GM23248 (cell line): Measurements from ENCODE around the gene ARHGAP24. TPM values are rescaled to one million over a fixed set of nuclear protein-coding genes. Genes with fewer than 3 reads are reported as not detected.

Experiments
- DNase-seq: peaks from one replicate; pipeline ENCODE4 v3.0.0-alpha.2; 2015
- H2AFZ ChIP-seq: fragments of 200-600 bp; sonication (generic); 2 replicates; pipeline ENCODE4 v1.6.1; 2016; ENCODE audit warnings: antibody characterized with exemption
- H3F3A ChIP-seq: fragments of 200-600 bp; sonication (generic); 2 replicates; pipeline ENCODE4 v1.6.1; 2016; ENCODE audit warnings: mild to moderate bottlenecking, antibody characterized with exemption, mixed run types; ENCODE audit not compliant: insufficient read depth
- H3K27ac ChIP-seq: fragments of 200-600 bp; sonication (generic); 2 replicates; pipeline ENCODE4 v1.5.1; 2016; ENCODE audit warnings: mild to moderate bottlenecking
- H3K27me3 ChIP-seq: fragments of 200-600 bp; sonication (generic); replicated peaks from 2 replicates; pipeline ENCODE4 v1.6.1; 2016; ENCODE audit warnings: mild to moderate bottlenecking; ENCODE audit not compliant: insufficient read depth
- H3K36me3 ChIP-seq: fragments of 200-600 bp; sonication (generic); 2 replicates; pipeline ENCODE4 v1.6.1; 2016; ENCODE audit warnings: low read depth, mild to moderate bottlenecking
- H3K4me1 ChIP-seq: fragments of 200-600 bp; sonication (generic); 2 replicates; pipeline ENCODE4 v1.6.1; 2016; ENCODE audit warnings: mild to moderate bottlenecking; ENCODE audit not compliant: insufficient read depth
- H3K4me2 ChIP-seq: fragments of 200-600 bp; sonication (generic); one replicate; pipeline ENCODE4 v1.6.1; 2016; ENCODE audit warnings: mild to moderate bottlenecking; ENCODE audit not compliant: unreplicated experiment
- H3K4me3 ChIP-seq: fragments of 200-600 bp; sonication (generic); 2 replicates; pipeline ENCODE4 v1.5.1; 2016; ENCODE audit warnings: mild to moderate bottlenecking
- H3K79me2 ChIP-seq: fragments of 200-600 bp; sonication (generic); 2 replicates; pipeline ENCODE4 v1.6.1; 2016; ENCODE audit warnings: mild to moderate bottlenecking; ENCODE audit not compliant: insufficient read depth
- H3K9ac ChIP-seq: fragments of 200-600 bp; sonication (generic); 2 replicates; pipeline ENCODE4 v1.6.1; 2016; ENCODE audit warnings: mild to moderate bottlenecking
- H3K9me2 ChIP-seq: fragments of 200-600 bp; sonication (generic); 2 replicates; pipeline ENCODE4 v1.6.1; 2016; ENCODE audit warnings: mixed run types, mild to moderate bottlenecking, moderate library complexity; ENCODE audit not compliant: insufficient read depth
- H3K9me3 ChIP-seq: fragments of 200-600 bp; sonication (generic); one replicate; pipeline ENCODE4 v1.6.1; 2017; ENCODE audit warnings: low read depth
- H4K20me1 ChIP-seq: fragments of 200-600 bp; sonication (generic); 2 replicates; pipeline ENCODE4 v1.6.0; 2016; ENCODE audit not compliant: insufficient read depth
- EZH2 ChIP-seq: fragments of 200-600 bp; sonication (generic); IDR thresholded peaks from 2 replicates; pipeline ENCODE4 v1.6.1; 2018; ENCODE audit warnings: antibody characterized with exemption, mild to moderate bottlenecking; ENCODE audit not compliant: insufficient read depth, poor library complexity, severe bottlenecking
- EZH2phosphoT487 ChIP-seq: fragments of 200-600 bp; sonication (generic); IDR thresholded peaks from 2 replicates; pipeline ENCODE4 v1.6.1; 2018; ENCODE audit warnings: antibody characterized with exemption, moderate library complexity, mild to moderate bottlenecking, low read depth; ENCODE audit not compliant: insufficient read depth
- WGBS, 2 experiments: methylation state at CpG; one replicate each; pipeline ENCODE4 v1.1.6; 2015 to 2017; ENCODE audit warnings: low lambda C conversion rate in 2 of 2, low coverage in 1 of 2; ENCODE audit errors: missing lambda C conversion rate in 2 of 2; 5-methylcytosine and 5-hydroxymethylcytosine counted together
- in situ Hi-C: fragments of 300-500 bp; cut with MboI; formaldehyde crosslinking; loops from 2 replicates; pipeline ENCODE4 v1.15.0; 2020
- polyA plus RNA-seq: library from polyadenylated mRNA; unstranded; fragments of >200 nt; fragmentation: Nextera tagmentation; extraction: Ambion mirVana; gene quantifications from 2 replicates; pipeline ENCODE4 v1.2.1, GENCODE V29; 2016
- total RNA-seq: library from RNA; depleted of rRNA; stranded (reverse); fragments of >200 nt; shearing (Covaris generic); gene quantifications from 2 replicates; pipeline ENCODE4 v1.2.3, GENCODE V29; 2014; rRNA removed

ARHGAP24 gene
- total RNA-seq (26.3 and 31.6 TPM in 2 replicates), polyA plus RNA-seq (21.9 and 24.1 TPM in 2 replicates)

GRCh38 chr4:85474818-85475630 is at the start of gene ARHGAP24:
Gene ARHGAP24 (plus strand): TSS chr4:85475150.
- peak within 1 kb of the TSS; percentile 84 for H3K9ac ChIP-seq
- H3F3A ChIP-seq = peaks cover 23% of the 10 kb centered on the region
- in situ Hi-C loops = loop anchor here (25.0 kb wide), 2 partner anchors 87 to 262 kb away; no protein-coding TSS in a partner anchor
- DNase-seq = peak; percentile 96
- H2AFZ ChIP-seq = peak within 1 kb of the TSS; percentile 78
- H3K9me3 ChIP-seq = no peaks in the 10 kb centered on the region
- H3K79me2 ChIP-seq = peaks cover 32% of the 10 kb centered on the region
- no peaks in the 10 kb centered on the region for H4K20me1 ChIP-seq
- no peaks in the 10 kb centered on the region for H3K36me3 ChIP-seq
- 2% methylated on average over 38 to 41 of the region's 41 CpGs for WGBS, 2 experiments
- H3K9me2 ChIP-seq = no peaks in the 10 kb centered on the region
- peak within 1 kb of the TSS; percentile 93 for H3K4me2 ChIP-seq
- H3K4me3 ChIP-seq = peak within 1 kb of the TSS; percentile 84
- peak within 1 kb of the TSS; percentile 85 for H3K27ac ChIP-seq
- no peaks in the 10 kb centered on the region for H3K27me3 ChIP-seq
- TF ChIP-seq EZH2phosphoT487 (no peak), EZH2 (no peak)
- peaks cover 30% of the 10 kb centered on the region for H3K4me1 ChIP-seq

GRCh38 chr4:85426366-85426765 is 48.6 kb upstream of the ARHGAP24 start:
- Histone ChIP-seq H3K79me2 (no peaks in the 10 kb centered on the region), H3K27ac (no peak overlapping the region), H3K4me3 (no peak overlapping the region), H3K36me3 (no peaks in the 10 kb centered on the region), H3K9ac (no peak overlapping the region), H3K9me3 (no peaks in the 10 kb centered on the region), H2AFZ (no peak overlapping the region), H3K9me2 (no peaks in the 10 kb centered on the region), H3K4me1 (peaks cover 8% of the 10 kb centered on the region), H3K27me3 (no peaks in the 10 kb centered on the region), H4K20me1 (no peaks in the 10 kb centered on the region), H3K4me2 (no peak overlapping the region), H3F3A (0 out of 2 replicates have a peak, but pooled peaks cover 9% of the 10 kb centered on the region)
- DNase-seq = no peak
- in situ Hi-C loops = no loop called here
- 83 to 90% methylated on average over 3 of the region's 3 CpGs for WGBS, 2 experiments
- no peak for TF ChIP-seq EZH2
- TF ChIP-seq EZH2phosphoT487 = no peak

GRCh38 chr4:85427123-85427522 is 47.8 kb upstream of the ARHGAP24 start:
- Histone ChIP-seq H3K9ac (no peak overlapping the region), H3K27me3 (no peaks in the 10 kb centered on the region), H3K36me3 (no peaks in the 10 kb centered on the region), H3K4me2 (no peak overlapping the region), H3K9me2 (no peaks in the 10 kb centered on the region), H4K20me1 (no peaks in the 10 kb centered on the region), H3K27ac (no peak overlapping the region), H2AFZ (no peak overlapping the region), H3K4me1 (peaks cover 8% of the 10 kb centered on the region), H3F3A (0 out of 2 replicates have a peak, but pooled peaks cover 9% of the 10 kb centered on the region), H3K79me2 (no peaks in the 10 kb centered on the region), H3K4me3 (no peak overlapping the region), H3K9me3 (no peaks in the 10 kb centered on the region)
- in situ Hi-C loops = no loop called here
- TF ChIP-seq EZH2phosphoT487 (no peak), EZH2 (no peak)
- DNase-seq = no peak
- WGBS, 2 experiments = 46 to 64% methylated on average over 1 of the region's 1 CpG

GRCh38 chr4:85430226-85430625 is 44.7 kb upstream of the ARHGAP24 start:
- Histone ChIP-seq H3K27me3 (no peaks in the 10 kb centered on the region), H3K79me2 (no peaks in the 10 kb centered on the region)
- WGBS, 2 experiments = 93 to 94% methylated on average over 3 of the region's 3 CpGs

More at GRCh38 chr4:85430226-85430625, 44.7 kb upstream of the ARHGAP24 start:
- no peaks in the 10 kb centered on the region for H3F3A ChIP-seq
- no peaks in the 10 kb centered on the region for H3K9me2 ChIP-seq
- H3K27ac ChIP-seq = no peak overlapping the region
- in situ Hi-C loops = no loop called here
- H4K20me1 ChIP-seq = no peaks in the 10 kb centered on the region
- H3K9me3 ChIP-seq = no peaks in the 10 kb centered on the region
- H3K36me3 ChIP-seq = no peaks in the 10 kb centered on the region
- TF ChIP-seq EZH2phosphoT487 = no peak
- no peak for TF ChIP-seq EZH2
- no peak for DNase-seq
- H3K4me3 ChIP-seq = no peak overlapping the region
- H3K4me1 ChIP-seq = no peaks in the 10 kb centered on the region
- H2AFZ ChIP-seq = no peak overlapping the region
- no peak overlapping the region for H3K9ac ChIP-seq
- no peak overlapping the region for H3K4me2 ChIP-seq
